ENCODE data around the gene NTF3.

DNA sequence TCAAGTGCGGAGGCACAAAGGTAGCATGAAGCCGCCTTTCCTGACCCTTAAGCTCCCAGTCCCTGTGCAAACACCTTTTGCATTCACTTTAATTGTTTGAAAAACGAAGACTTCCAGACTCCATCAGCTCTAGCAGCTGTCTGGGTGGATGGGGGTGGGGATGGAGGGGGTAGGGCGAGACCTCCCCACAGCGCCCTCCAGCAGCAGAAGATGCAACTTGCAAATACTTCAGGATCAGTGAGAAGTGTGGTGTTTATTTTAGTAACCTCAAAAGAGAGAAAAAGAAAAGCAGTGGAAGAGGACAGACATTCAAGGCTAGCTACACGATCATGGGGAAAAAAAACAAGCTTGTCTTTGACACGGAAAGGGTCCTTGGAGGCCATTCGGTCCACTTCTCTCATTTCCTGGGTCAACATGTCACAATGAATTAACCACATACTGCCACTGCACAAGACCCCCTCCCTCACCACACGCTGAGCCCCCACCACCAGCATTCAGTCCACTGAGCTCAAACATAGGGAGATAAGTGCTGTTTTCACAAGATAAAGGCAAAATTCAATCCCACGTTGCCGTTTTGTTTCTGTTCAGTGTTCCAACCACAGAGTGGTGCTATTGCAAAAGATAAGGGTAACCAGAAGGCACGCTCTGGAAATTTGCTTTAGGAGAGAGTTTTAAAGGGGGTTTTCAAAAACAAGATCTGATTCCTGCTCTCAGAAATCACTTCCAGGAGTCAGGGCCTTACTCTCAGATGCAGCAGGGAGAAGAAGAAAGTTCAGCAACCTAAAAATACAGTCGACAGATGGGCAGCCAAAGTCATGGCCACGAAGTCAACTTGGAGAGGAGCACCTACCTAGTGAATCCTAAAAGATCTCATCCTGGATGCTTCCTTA lies 3.3 kb upstream of the NTF3 start:
- TF ChIP-seq, protein P1, sequence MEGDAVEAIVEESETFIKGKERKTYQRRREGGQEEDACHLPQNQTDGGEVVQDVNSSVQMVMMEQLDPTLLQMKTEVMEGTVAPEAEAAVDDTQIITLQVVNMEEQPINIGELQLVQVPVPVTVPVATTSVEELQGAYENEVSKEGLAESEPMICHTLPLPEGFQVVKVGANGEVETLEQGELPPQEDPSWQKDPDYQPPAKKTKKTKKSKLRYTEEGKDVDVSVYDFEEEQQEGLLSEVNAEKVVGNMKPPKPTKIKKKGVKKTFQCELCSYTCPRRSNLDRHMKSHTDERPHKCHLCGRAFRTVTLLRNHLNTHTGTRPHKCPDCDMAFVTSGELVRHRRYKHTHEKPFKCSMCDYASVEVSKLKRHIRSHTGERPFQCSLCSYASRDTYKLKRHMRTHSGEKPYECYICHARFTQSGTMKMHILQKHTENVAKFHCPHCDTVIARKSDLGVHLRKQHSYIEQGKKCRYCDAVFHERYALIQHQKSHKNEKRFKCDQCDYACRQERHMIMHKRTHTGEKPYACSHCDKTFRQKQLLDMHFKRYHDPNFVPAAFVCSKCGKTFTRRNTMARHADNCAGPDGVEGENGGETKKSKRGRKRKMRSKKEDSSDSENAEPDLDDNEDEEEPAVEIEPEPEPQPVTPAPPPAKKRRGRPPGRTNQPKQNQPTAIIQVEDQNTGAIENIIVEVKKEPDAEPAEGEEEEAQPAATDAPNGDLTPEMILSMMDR (IDR thresholded peaks at IDR 0.05) = peak; percentile 44 to 62 (median 48)
- TF ChIP-seq POLR2A (IDR thresholded peaks at IDR 0.05) = no peak

All from right lobe of liver (tissue), 4 donors.